ENCODE results near the gene RAD23B. TPM values are rescaled to one million over a fixed set of nuclear protein-coding genes. Genes with fewer than 3 reads are reported as not detected.
"Not testable (repeated sequence)": the region's sequence is repeated elsewhere in the genome, so short reads cannot be mapped to it uniquely, and the experiment has no call there.

Gene RAD23B
- total RNA-seq, 1 donor: 171 TPM

DNA sequence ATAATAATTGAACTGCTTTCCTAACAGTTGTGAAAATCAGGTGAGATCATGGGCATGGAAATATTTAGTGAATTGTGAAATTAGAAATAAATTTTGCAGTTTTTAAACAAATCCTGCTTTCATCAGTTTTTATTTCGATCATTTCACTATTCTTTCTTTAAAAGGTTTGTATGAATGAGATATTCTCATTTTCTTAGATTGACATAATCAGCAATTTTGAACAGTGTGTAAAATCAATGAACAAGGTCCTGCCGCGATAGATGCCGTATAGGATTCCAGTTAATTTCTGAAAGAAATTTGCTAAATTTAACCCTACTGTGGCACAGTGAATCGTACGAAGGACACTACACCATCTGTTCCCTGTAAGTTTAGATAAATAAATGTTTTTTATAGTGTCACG lies 7.5 kb downstream of the RAD23B start:
- TF ChIP-seq, protein P1, sequence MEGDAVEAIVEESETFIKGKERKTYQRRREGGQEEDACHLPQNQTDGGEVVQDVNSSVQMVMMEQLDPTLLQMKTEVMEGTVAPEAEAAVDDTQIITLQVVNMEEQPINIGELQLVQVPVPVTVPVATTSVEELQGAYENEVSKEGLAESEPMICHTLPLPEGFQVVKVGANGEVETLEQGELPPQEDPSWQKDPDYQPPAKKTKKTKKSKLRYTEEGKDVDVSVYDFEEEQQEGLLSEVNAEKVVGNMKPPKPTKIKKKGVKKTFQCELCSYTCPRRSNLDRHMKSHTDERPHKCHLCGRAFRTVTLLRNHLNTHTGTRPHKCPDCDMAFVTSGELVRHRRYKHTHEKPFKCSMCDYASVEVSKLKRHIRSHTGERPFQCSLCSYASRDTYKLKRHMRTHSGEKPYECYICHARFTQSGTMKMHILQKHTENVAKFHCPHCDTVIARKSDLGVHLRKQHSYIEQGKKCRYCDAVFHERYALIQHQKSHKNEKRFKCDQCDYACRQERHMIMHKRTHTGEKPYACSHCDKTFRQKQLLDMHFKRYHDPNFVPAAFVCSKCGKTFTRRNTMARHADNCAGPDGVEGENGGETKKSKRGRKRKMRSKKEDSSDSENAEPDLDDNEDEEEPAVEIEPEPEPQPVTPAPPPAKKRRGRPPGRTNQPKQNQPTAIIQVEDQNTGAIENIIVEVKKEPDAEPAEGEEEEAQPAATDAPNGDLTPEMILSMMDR (IDR thresholded peaks at IDR 0.05; ENCODE audit: insufficient read depth, low read length): no peak
- H3K4me3 ChIP-seq (ENCODE audit: low read depth, low read length): no peak overlapping the region
- no peak for DNase-seq (ENCODE audit: low read depth)

DNA sequence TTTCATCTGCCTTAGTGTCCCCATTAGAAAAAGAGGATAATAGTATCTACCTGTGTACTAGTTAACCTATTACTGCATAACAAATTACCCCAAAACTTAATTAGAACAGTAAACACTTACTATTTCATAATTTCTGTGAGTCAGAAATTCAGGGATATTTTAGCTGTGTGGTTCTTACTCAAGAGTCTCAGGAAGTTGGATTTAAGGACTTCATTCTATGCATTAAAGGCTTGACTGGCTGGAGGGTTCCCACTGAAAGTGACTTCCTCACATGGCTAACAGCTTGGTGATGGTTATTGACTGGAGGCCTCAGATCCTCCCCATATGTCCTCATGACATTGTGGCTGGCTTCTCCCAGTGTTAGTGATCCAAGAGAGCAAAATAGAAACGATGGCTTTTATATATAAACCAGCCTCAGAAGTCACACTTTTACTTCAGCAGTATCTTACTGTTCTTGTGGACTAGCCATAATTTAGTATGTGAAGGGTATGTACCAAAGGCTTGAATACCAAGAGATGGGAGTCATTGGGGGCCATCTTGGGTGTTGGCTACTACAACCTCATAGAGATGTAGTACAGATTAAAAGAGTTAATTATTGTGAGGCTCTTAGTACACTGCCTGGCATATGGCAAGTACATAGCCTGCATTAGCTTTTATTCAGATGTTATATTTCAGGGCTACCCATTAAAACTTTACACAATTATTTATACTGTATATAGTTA lies 9.9 kb downstream of the RAD23B start:
- TF ChIP-seq, protein P1 (IDR thresholded peaks at IDR 0.05; ENCODE audit: insufficient read depth, low read length): no peak
- no peak for DNase-seq (ENCODE audit: low read depth)
- H3K4me3 ChIP-seq (ENCODE audit: low read depth, low read length): no peak overlapping the region

DNA sequence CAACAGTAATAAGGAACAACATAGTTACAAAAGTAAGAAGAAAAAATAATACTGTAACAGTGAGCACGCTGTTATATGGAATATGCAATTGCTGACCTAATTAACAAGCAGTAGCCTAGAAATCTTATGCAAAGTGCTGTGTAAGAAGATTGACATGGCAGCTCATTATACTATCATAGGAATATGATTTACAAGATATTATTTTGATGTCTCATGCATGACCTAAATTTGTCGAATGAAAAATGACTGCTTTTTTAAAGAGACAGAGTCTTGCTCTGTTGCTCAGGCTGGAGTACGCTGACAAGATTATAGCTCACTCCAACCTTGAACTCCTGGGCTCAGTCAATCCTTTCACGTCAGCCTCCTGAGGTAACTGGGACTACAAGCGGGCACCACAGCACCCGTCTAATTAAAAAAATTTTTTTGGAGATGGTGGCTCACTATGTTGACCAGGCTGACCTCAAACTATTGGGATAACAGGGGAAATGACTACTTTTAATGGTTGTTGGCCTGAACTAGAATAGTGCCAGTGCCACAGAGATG lies 10.5 kb downstream of the RAD23B start:
- H3K4me3 ChIP-seq (ENCODE audit: low read depth, low read length): no peak overlapping the region
- DNase-seq (ENCODE audit: low read depth): no peak
- TF ChIP-seq, protein P1 (IDR thresholded peaks at IDR 0.05; ENCODE audit: insufficient read depth, low read length): no peak

DNA sequence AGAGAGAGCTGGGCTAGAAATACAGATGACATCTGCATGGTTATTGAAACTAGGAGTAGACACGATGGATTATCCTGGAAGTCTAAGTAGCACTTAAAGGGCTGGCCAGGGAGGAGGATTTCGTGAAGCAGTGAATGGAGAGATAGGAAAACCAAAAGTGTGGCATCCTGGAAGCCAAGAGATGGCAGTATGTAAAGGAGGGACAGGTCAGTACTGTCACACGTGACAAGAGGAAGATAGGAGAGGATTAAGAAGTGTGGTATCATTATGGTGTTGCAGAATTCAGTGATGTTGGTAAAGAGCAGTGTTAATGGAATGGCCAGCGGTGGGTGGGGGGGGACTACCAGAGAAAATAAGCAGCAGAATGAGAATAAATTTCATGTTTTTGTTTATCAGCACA lies 11.7 kb downstream of the RAD23B start:
- no peak for DNase-seq (ENCODE audit: low read depth)
- no peak overlapping the region for H3K4me3 ChIP-seq (ENCODE audit: low read depth, low read length)
- TF ChIP-seq, protein P1 (IDR thresholded peaks at IDR 0.05; ENCODE audit: insufficient read depth, low read length): no peak

DNA sequence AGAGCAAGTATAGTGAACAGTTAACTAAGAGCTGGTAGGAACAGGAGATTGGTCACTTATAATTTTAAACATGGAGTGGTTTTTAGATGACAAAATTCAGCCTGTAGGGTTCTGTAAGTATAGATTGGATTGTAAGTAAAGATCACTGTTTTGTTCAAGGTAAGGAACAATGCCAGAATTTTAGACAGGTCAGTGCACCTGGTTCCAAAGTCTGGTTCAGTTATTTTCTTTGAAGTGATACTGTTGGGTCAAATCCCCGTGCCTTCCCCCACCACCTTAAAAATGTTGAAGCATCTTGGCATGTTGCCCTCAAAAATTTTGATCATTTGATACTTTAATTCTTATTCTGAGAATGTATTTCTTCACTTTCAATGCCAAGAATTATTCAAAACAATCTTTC lies 12.9 kb downstream of the RAD23B start:
- TF ChIP-seq, protein P1 (IDR thresholded peaks at IDR 0.05; ENCODE audit: insufficient read depth, low read length): no peak
- no peak for DNase-seq (ENCODE audit: low read depth)
- no peak overlapping the region for H3K4me3 ChIP-seq (ENCODE audit: low read depth, low read length)

DNA sequence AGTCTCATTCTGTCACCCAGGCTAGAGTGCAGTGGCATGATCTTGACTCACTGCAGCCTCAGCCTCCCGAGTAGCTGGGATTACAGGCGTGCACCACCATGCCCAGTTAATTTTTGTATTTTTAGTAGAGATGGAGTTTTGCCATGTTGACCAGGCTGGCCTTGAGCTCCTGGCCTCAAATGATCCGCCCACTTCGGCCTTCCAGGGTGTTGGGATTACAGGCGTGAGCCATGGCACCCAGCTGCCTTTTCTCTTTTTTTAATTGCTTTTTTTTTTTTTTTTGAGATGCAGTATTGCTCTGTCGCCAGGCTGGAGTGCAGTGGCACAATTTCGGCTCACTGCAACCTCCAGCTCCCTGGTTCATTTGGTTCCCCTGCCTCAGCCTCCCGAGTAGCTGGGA lies 13.5 kb downstream of the RAD23B start:
- DNase-seq (ENCODE audit: low read depth): not testable (repeated sequence)

DNA sequence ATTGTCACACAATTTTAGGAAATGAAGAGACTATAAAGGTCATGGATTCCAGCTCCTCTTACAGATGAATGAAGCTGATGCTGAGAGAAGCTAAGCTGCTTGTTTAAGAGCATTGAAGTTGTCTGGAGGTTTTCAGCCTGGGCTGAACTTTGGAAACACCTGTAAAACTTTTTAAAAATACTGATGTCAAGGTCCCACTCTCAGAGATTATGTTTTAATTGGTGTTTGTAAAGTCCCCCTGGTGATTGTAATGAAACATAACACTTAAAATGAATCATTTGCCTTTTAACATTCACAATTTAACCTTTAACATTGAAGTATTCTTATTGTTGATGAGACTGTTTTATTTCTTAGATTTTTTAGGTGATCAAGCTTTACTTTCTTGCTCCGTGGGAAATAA lies 16.4 kb downstream of the RAD23B start:
- H3K4me3 ChIP-seq (ENCODE audit: low read depth, low read length): no peak overlapping the region
- TF ChIP-seq, protein P1 (IDR thresholded peaks at IDR 0.05; ENCODE audit: insufficient read depth, low read length): no peak
- DNase-seq (ENCODE audit: low read depth): no peak

More for the DNA sequence above, 13.5 kb downstream of the RAD23B start:
- H3K4me3 ChIP-seq (ENCODE audit: low read depth, low read length): not testable (repeated sequence)
